Stimulated activated CD4-positive, alpha-beta T cell treated with anti-CD3 and anti-CD28 coated beads, TNF-alpha, amount 100 ng/mL, for 48 hours (primary cell): ENCODE results near the gene SGSM1.
"Not testable (repeated sequence)": the region's sequence is repeated elsewhere in the genome, so short reads cannot be mapped to it uniquely, and the experiment has no call there.

ENCODE experiments used
- DNase-seq, 3 donors: peaks; one replicate each; pipeline ENCODE4 v3.0.0-alpha.2; 2020; ENCODE audit warnings: low read depth in 3 of 3

SGSM1 gene

GRCh38 chr22:24834845-24835570 lies 29.0 kb downstream of the SGSM1 start:
- no peak for DNase-seq

DNA sequence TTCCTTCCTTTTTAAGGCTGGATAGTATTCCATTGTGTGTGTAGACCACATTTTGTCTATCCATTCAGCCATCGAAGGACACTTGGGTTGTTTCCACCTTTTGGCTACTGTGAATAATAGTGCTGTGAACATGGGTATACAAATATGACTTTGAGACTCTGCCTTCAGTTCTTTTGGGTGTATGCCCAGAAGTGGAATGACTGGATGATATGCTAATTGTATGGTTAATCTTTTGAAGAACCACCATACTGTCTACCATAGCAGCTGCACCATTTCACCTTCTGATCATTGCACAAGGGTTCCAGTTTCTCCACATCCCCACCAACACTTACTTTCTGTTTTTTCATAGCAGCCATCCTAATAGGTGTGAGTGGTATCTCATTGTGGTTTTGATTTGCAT lies 30.3 kb downstream of the SGSM1 start:
- DNase-seq, result no peak

GRCh38 chr22:24837517-24837916 lies 31.5 kb downstream of the SGSM1 start:
- not testable (repeated sequence) for DNase-seq

- DNase-seq, result no peak
These were observed 35.2 kb downstream of the SGSM1 start for GRCh38 chr22:24841261-24841660.

- no peak for DNase-seq
These were observed 37.0 kb downstream of the SGSM1 start for GRCh38 chr22:24843048-24843447.

DNA sequence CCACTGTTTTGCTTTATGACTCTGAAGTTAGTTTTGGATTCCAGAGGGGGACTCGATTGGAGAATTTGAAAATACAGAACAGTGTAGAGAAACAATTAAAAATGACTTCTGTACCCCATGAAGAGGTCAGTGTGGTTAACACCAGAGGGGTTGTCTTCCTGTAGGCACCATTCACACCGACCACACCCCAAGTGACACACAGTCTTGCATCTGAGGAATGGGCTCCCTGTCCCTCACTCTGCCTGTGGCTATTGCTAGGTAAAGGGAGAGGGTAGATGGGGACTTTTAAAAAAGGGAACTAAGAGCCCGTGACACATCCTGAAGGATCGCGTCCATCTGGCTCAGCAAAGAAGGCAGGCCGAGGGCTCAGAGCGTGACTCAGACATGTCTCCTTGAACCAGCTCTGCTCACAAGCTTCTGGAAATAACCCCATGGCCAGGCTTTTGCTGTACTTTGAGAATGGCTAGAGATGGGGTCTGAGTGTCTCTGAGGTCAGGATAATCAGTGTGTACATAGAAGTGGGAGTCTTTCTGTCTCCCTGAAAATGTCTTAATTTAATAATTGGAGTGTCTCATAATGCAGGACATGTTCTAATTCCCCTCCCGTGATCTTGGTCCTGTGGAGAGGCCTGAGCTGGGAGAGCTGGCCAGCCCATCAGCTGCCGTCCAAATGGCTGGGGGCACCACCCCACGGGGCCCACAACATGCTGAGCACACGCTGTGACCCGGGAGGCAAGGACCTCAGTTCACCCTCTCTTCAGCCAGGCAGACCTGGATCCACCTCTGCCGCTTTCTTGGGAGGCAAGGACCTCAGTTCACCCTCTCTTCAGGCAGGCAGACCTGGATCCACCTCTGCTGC lies 39.3 kb downstream of the SGSM1 start:
- no peak for DNase-seq

DNA sequence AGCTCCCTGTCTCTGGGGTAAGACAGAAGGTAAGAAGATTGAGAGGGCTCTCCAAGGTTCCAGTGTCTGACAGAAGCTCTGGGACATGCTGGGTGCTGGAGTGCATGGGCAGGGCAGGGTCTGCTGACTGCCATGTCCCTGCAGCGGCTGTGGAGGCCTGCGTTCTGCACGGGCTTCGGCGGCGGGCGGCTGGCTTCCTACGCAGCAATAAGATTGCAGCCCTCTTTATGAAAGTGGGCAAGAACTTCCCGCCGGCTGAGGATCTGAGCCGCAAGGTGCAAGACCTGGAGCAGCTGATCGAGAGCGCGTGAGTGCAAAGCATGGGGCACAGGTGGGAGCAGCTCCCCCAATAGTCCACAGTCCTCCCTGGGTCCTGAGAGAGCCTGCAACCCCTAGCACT lies 41.5 kb downstream of the SGSM1 start:
- DNase-seq, result no peak

DNA sequence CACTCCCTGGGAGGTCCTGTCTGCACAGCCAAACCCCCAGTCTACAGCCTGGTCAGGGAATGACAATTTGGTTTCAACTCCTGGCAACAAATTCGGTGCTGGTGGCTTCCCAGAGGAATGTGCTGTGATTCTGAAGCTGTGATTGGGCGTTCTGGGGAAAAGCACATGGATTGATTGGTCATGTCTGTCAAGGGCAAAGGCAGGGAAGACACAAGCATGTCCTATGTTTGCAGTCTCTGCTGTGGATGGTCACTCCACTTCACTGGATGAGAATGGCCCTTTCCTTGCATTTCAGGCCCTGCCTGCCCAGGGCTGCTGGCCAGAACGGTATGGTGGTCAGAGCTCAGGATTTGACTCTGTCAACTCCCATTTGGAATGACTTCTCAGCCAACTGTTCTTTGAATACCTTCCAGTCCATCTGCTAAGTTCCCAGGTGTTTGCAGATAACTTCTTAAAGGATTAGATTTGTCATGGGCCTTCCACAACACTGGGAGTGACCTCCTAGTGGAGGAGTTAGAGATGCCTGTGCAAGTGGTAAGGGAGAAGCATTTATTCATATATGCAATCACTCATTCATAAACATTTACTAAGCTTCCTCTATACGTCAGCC lies 42.7 kb downstream of the SGSM1 start:
- DNase-seq, result no peak

DNA sequence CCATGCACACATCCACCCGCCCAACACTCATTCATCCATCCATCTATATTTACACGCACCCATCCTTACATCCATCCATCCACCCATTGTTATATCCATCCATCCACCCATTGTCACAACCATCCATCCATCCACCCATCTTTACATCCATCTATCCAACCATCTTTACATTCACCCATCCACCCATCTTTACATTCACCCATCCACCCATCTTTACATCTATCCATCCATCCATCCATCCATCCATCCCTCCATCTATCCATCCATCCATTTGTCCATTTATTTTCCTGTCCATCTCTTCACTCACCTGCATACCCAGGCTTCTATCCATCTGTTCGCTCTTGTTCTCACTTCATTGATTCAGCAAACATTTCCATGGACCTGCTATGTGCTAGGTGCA lies 49.8 kb downstream of the SGSM1 start:
- no peak for DNase-seq

GRCh38 chr22:24857576-24857975 lies 51.6 kb downstream of the SGSM1 start:
- DNase-seq, result no peak

- no peak for DNase-seq
These were observed 53.6 kb downstream of the SGSM1 start for GRCh38 chr22:24859587-24859986.

DNA sequence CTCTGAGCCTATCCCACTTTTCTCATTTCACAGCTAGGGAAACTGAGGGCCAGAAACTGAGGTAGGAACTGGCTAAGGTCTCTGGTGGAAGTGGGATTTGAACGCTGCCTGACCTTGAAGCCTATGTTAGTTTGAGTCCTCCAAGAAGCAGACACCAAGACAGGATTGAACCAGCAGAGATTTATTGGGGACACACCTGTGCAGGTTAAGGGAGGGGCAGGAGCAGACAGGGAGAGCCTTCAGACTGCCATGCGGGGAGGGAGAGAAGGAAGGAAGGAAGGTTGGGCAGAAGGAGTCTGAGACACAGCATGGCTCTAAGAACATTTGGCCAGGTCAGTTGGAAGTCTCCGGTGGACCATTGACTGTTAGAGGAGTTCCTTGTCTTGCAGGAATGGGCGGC lies 59.5 kb downstream of the SGSM1 start:
- no peak for DNase-seq

GRCh38 chr22:24867323-24868022 lies 61.5 kb downstream of the SGSM1 start:
- DNase-seq, result no peak

DNA sequence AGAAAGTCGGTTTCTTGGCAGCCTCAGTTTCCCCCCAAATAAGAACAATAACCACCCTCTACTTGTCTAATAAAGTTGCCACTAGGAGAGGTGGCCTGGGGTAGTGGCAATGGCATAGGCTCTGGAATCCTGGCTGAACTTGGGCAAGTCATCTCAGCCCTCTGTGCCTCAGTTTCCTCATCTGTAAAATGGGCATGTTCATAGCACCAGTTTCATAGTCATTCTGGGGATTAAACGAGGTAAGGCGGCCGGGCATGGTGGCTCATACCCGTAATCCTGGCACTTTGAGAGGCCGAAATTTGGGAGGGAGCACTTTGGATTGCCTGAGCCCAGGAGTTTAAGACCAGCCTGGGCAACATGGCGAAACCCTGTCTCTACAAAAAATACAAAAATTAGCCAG lies 63.0 kb downstream of the SGSM1 start:
- DNase-seq, result no peak

DNA sequence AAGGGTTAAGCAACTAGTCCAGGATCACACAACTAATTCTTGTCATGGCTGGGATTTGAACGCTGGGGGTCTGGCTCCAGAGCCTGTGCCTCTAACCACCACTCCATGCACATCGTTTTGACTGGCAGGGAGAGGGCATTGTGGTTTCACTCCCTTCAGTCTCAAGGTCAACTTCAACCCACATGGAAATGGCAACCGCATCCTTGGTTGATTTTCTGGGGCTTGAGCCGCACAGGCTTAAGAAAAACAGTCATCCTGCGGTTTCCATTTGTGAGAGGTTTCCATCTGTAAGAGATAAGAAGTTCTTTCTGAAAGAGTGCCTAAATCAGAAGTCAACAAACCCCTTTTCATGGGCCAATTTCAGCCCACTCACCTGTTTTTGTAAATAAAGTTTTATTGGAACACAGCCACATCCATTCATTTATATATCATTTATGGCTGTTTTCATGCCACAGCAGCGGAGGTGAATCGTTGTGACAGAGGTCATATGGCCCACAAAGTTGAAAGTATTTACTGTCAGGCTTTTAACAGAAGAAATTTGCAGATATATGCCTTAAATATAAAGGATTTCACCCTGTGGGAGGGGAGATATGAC lies 65.7 kb downstream of the SGSM1 start:
- no peak for DNase-seq

- DNase-seq, result no peak
These were observed 67.2 kb downstream of the SGSM1 start for GRCh38 chr22:24873226-24873625.

DNA sequence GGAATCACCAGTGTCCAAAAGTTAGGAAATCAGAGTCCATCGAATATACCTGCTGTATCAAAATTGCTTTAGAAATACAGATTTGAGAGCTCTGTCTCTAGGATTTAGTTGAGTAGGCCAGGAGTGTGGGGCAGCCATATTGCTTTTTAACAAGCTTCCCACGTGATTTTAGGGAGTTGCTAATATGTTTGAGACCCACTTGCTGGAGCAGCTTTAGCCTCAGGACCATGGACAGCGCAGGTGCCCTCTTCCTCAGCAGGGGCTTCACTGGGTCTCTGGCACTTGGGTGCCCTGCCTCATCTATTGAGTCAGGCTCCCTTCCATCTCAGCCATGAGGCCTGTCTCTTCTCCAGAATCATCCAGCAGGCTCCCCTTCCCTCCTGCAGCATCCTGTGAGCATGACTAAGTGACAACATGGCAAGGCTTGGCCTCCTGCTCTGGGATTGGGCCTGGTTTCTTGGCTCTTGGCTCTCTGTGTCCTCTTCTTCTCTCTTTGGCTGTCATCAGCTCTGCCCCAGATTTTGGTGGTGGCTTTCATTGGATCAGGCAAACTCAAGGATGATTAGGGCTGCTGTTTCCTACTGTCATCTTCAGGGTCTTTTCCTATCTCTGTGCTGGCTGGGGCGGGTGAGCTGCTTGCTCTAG lies 70.0 kb downstream of the SGSM1 start:
- DNase-seq, result no peak

- DNase-seq, result no peak
These were observed 70.7 kb downstream of the SGSM1 start for GRCh38 chr22:24876700-24877099.

DNA sequence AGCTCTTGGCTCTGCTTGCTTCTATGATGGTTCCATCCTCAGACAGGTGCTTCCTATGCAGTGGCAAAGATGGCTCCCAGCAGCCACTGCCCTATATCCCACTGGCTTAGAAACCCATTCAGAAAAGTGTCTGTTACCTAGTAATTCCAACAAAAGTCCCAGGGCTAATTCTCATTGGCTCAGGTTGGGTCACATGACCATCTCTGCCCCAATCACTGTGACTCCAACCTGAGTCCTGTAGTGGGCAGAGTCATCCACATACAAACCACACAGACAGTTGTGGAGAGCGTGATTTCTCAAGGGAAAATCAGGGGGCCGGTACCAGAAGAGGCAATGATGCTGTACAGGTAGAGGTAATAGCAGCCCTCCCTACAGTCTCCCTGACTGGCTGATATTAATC lies 73.0 kb downstream of the SGSM1 start:
- no peak for DNase-seq

DNA sequence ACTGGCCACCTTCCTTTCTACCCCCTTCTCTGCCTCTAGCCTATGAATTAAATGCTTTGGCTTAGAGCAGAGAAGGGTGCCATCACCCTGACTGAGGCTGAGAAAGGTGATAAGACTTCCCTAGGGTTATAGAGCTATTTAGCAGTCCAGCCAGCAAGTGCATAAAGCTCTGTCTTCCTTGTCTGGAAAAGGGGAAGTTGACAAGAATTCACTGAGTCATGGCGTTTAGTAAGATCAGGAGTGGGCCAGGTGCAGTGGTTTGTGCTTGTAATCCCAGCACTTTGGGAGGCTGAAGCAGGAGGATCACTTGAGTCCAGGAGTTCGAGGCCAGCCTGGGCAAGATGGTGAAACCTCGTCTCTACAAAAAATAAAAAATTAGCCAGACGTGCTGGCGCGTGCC lies 77.4 kb downstream of the SGSM1 start:
- DNase-seq, result no peak

- no peak for DNase-seq
These were observed 81.2 kb downstream of the SGSM1 start for GRCh38 chr22:24887260-24887659.
